CD4-positive, alpha-beta T cell (primary cell): ENCODE measurements around the gene AGBL1. TPM values are rescaled to one million over a fixed set of nuclear protein-coding genes. Genes with fewer than 3 reads are reported as not detected.

ENCODE experiments used
- ATAC-seq: fragments of 200-7000 bp; cut with Tn5 transposase; one replicate; pipeline ENCODE4 v1.10.0; 2022; ENCODE audit warnings: mild to moderate bottlenecking; ENCODE audit not compliant: poor library complexity
- CTCF ChIA-PET: fragments of 350-600 bp; sonication (Branson Sonifier 250); formaldehyde crosslinking; loops from one replicate; lab custom pipeline; 2021; ENCODE audit warnings: antibody characterized with exemption, inconsistent platforms; lab: Charles Lee
- POLR2A ChIA-PET: fragments of 350-600 bp; sonication (Branson Sonifier 250); formaldehyde crosslinking; loops from one replicate; lab custom pipeline; 2021; ENCODE audit warnings: antibody characterized with exemption, inconsistent platforms; lab: Charles Lee
- DNase-seq, 14 experiments: peaks; one replicate each; pipeline ENCODE4 v3.0.0-alpha.2; 2013 to 2020; ENCODE audit warnings: mixed read lengths in 2 of 14
- H3K27ac ChIP-seq, 2 donors: one replicate each; pipeline versions ENCODE4 v1.5.1 to v1.7.0; 2013; ENCODE audit warnings: low read length in 2 of 2, low read depth in 1 of 2, mild to moderate bottlenecking in 1 of 2
- H3K27me3 ChIP-seq, 2 experiments: 1 replicate in 1 of 2; 2 replicates in 1 of 2; pipeline versions ENCODE4 v1.6.1 to v1.7.0; 2013; ENCODE audit warnings: low read length in 2 of 2, control low read depth in 1 of 2, mild to moderate bottlenecking in 1 of 2, moderate library complexity in 1 of 2; ENCODE audit not compliant: insufficient read depth in 2 of 2, control insufficient read depth in 1 of 2
- H3K36me3 ChIP-seq: one replicate; pipeline ENCODE4 v1.6.1; 2013; ENCODE audit warnings: low read length, control low read depth; ENCODE audit not compliant: insufficient read depth
- H3K4me1 ChIP-seq: one replicate; pipeline ENCODE4 v1.6.1; 2013; ENCODE audit warnings: low read length, control low read depth; ENCODE audit not compliant: insufficient read depth
- H3K4me3 ChIP-seq: one replicate; pipeline ENCODE4 v1.5.1; 2013; ENCODE audit warnings: mild to moderate bottlenecking, low read length, moderate library complexity
- H3K9me3 ChIP-seq, 2 experiments: 1 replicate in 1 of 2; 2 replicates in 1 of 2; pipeline versions ENCODE4 v1.6.1 to v1.7.0; 2013; ENCODE audit warnings: low read length in 2 of 2, mild to moderate bottlenecking in 2 of 2, control low read depth in 1 of 2, moderate library complexity in 1 of 2; ENCODE audit not compliant: control insufficient read depth in 1 of 2, insufficient read depth in 1 of 2
- H3K27ac Mint-ChIP-seq: one replicate; pipeline ENCODE4 v1.8.0; 2020; ENCODE audit warnings: mixed read lengths
- H3K27me3 Mint-ChIP-seq: one replicate; pipeline ENCODE4 v1.8.0; 2021; ENCODE audit warnings: mixed read lengths
- H3K36me3 Mint-ChIP-seq: one replicate; pipeline ENCODE4 v1.8.0; 2021; ENCODE audit warnings: low read depth, mixed read lengths
- H3K4me1 Mint-ChIP-seq: one replicate; pipeline ENCODE4 v1.8.0; 2021; ENCODE audit warnings: low read depth, mixed read lengths
- H3K4me3 Mint-ChIP-seq: one replicate; pipeline ENCODE4 v1.8.0; 2020; ENCODE audit warnings: mild to moderate bottlenecking, mixed read lengths
- H3K9me3 Mint-ChIP-seq: one replicate; pipeline ENCODE4 v1.8.0; 2020; ENCODE audit warnings: mixed read lengths
- CTCF ChIP-seq: fragments of 200-600 bp; IDR thresholded peaks from one replicate; pipeline ENCODE4 v1.8.0; 2022; ENCODE audit warnings: antibody characterized with exemption, mild to moderate bottlenecking
- intact Hi-C, 2 experiments: fragments of 100-400 bp; cut with DNase I in 1 of 2; cut with micrococcal nuclease in 1 of 2; formaldehyde crosslinking; loops; one replicate each; pipeline versions ENCODE4 v1.15.1 to v1.9.0; 2023 to 2025; cut with DNase I, micrococcal nuclease
- total RNA-seq, 174 experiments: library from RNA in 2 of 174; stranded (reverse) in 2 of 174; gene quantifications; one replicate each; pipeline ENCODE4 v1.2.3 and lab custom pipeline; 2021 to 2026

AGBL1 gene
- total RNA-seq, 2 experiments from 2014 or later = not detected

- no peak overlapping the region for H3K4me3 Mint-ChIP-seq
- Histone ChIP-seq H3K36me3 (no peaks in the 10 kb centered on the region), H3K27me3 (no peaks in the 10 kb centered on the region), H3K9me3 (no peaks in the 10 kb centered on the region), H3K4me3 (no peak overlapping the region), H3K4me1 (no peaks in the 10 kb centered on the region), H3K27ac (no peak overlapping the region)
- ChIA-PET POLR2A (no interaction called here), CTCF (no interaction called here)
- TF ChIP-seq CTCF = no peak
- DNase-seq = no peak
- H3K9me3 Mint-ChIP-seq = peaks cover 4% of the 10 kb centered on the region
- no peaks in the 10 kb centered on the region for H3K36me3 Mint-ChIP-seq
- no peak overlapping the region for H3K27ac Mint-ChIP-seq
- intact Hi-C loops = no loop called here
- no peak for ATAC-seq
- peaks cover 4% of the 10 kb centered on the region for H3K4me1 Mint-ChIP-seq
- no peaks in the 10 kb centered on the region for H3K27me3 Mint-ChIP-seq
Observed at GRCh38 chr15:86634992-86635638, 555.4 kb downstream of the AGBL1 start.

GRCh38 chr15:86644339-86644738, 564.7 kb downstream of the AGBL1 start:
- Histone ChIP-seq H3K4me3 (no peak overlapping the region), H3K27me3 (no peaks in the 10 kb centered on the region), H3K27ac (no peak overlapping the region), H3K4me1 (no peaks in the 10 kb centered on the region), H3K36me3 (no peaks in the 10 kb centered on the region), H3K9me3 (no peaks in the 10 kb centered on the region)
- POLR2A ChIA-PET = interaction anchor here (0.7 kb wide), 1 partner anchor 1550 kb away, joined by 4 read pairs; no protein-coding TSS in a partner anchor
- DNase-seq = no peak
- Mint-ChIP-seq H3K27me3 (no peaks in the 10 kb centered on the region), H3K36me3 (no peaks in the 10 kb centered on the region), H3K27ac (no peak overlapping the region), H3K4me1 (no peaks in the 10 kb centered on the region), H3K4me3 (no peak overlapping the region), H3K9me3 (no peaks in the 10 kb centered on the region)
- ATAC-seq = no peak
- intact Hi-C loops = no loop called here
- CTCF ChIA-PET = interaction anchor here (0.7 to 1.4 kb wide), 2 partner anchors 9 to 20 kb away, joined by 3 to 4 read pairs; no protein-coding TSS in a partner anchor
- TF ChIP-seq CTCF = no peak

- no peaks in the 10 kb centered on the region for H3K36me3 ChIP-seq
- Mint-ChIP-seq H3K27ac (no peak overlapping the region), H3K9me3 (no peaks in the 10 kb centered on the region), H3K27me3 (no peaks in the 10 kb centered on the region), H3K4me3 (no peak overlapping the region), H3K4me1 (peaks cover 6% of the 10 kb centered on the region), H3K36me3 (no peaks in the 10 kb centered on the region)
- ATAC-seq (no peak), DNase-seq (no peak)
- no peak overlapping the region for H3K4me3 ChIP-seq
- POLR2A ChIA-PET = no interaction called here
- intact Hi-C loops = no loop called here
- no peaks in the 10 kb centered on the region for H3K27me3 ChIP-seq
- no peak for TF ChIP-seq CTCF
- H3K9me3 ChIP-seq = no peaks in the 10 kb centered on the region
- CTCF ChIA-PET = no interaction called here
- H3K4me1 ChIP-seq = no peaks in the 10 kb centered on the region
- H3K27ac ChIP-seq = no peak overlapping the region
Observed at GRCh38 chr15:86645925-86646500, 566.3 kb downstream of the AGBL1 start.
